ENCODE data around the gene TEKT2. TPM values are rescaled to one million over a fixed set of nuclear protein-coding genes. Genes with fewer than 3 reads are reported as not detected.
A peak's percentile ranks its signal among the peaks of the same experiment; 100 is the strongest.

TEKT2 gene, protein sequence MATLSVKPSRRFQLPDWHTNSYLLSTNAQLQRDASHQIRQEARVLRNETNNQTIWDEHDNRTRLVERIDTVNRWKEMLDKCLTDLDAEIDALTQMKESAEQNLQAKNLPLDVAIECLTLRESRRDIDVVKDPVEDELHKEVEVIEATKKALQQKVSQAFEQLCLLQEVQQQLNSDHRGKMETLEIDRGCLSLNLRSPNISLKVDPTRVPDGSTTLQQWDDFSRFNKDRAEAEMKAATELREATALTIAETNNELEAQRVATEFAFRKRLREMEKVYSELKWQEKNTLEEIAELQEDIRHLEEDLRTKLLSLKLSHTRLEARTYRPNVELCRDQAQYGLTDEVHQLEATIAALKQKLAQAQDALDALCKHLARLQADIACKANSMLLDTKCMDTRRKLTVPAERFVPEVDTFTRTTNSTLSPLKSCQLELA
- 1 to 10 TPM; 5.6 to 9.5 TPM for total RNA-seq
- polyA plus RNA-seq (2013, experiment 1 of 2) = 12.0 TPM
- 11.0 TPM for polyA plus RNA-seq (2013, experiment 2 of 2)
- long read RNA-seq, experiment 1, partial matches to known transcripts = 0 of 1 reads
- long read RNA-seq, experiment 1, other reads (novel, unspliced or antisense) = 0 of 1 reads
- long read RNA-seq, experiment 2, partial matches to known transcripts = 1 of 5 reads
- long read RNA-seq, experiment 2, other reads (novel, unspliced or antisense) = 3 of 5 reads
- long read RNA-seq, experiment 3, partial matches to known transcripts = 0 of 3 reads
- long read RNA-seq, experiment 3, other reads (novel, unspliced or antisense) = 2 of 3 reads
- long read RNA-seq, experiment 4, partial matches to known transcripts = 1 of 3 reads
- long read RNA-seq, experiment 4, other reads (novel, unspliced or antisense) = 0 of 3 reads

DNA sequence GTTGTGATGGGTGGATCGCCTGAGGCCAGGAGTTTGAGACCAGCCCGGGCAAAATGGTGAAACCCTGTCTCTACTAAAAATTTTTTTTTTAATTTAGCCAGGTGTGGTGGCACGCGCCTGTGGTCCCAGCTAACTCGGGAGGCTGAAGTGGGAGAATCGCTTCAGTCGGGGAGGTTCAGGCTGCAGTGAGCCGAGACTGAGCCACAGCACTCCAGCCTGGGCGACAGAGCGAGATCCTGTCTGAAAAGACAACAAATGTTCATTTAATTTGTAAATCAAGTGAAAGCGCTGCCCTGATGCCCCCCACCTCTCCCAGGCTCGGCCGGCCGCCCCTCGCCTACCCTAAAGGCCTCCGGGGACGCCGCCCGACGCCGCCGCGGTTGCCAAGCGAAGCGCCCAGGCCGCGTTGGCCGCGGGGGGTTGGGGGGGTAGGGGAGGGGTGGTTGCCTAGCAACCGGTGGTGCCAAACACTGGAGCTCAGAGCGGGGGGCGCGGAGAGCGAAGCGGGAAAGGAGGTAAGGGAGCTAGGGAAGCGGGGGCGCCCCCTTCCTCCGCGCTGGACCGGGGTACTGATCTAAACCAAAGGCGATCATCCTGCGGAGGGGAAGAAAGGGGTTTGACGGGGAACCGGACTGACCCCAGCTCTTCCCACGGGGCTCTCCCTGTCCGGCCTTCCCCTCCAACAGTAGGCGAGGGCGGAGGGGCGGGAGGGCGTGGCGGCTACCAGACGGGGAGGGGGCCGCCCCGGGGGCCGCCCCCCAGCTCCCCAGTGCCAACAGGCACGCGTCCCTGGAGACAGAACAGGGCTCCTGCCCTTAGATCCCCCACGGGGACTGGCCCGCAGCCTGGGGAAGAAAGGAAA lies at the start of gene TEKT2:
TEKT2 (plus strand) TSS at position 460 of the 862 bp plus-strand sequence. CDS start 828 bp downstream, outside the sequence.
- H3K27ac ChIP-seq (ENCODE audit: low read depth, low read length) = peak within 1 kb of the TSS; percentile 76
- no peaks in the 10 kb centered on the region for H3K4me1 ChIP-seq (ENCODE audit: control insufficient read depth, insufficient read depth, low read length)
- Mint-ChIP-seq H3K27ac (no peak within 1 kb of the TSS), H3K4me1 (no peaks in the 10 kb centered on the region), H3K4me3 (peak within 1 kb of the TSS; percentile 61), H3K9me3 (no peaks in the 10 kb centered on the region), H3K27me3 (ENCODE audit: insufficient read depth) (peaks cover 16% of the 10 kb centered on the region), H3K36me3 (ENCODE audit: low read depth) (no peaks in the 10 kb centered on the region)
- H3K4me3 ChIP-seq (ENCODE audit: low read length) = peak within 1 kb of the TSS; percentile 76
- 17 to 37% methylated on average over 12 to 59 of the region's 59 CpGs for WGBS, 2 experiments (ENCODE audit: insufficient coverage in 1 of 2, insufficient read length in 1 of 2)
- peak; percentile 92 for DNase-seq
- no peaks in the 10 kb centered on the region for H3K36me3 ChIP-seq (ENCODE audit: control insufficient read depth, insufficient read depth, low read length)
- H3K9me3 ChIP-seq (ENCODE audit: control insufficient read depth, low read length) = no peaks in the 10 kb centered on the region
- H3K27me3 ChIP-seq (ENCODE audit: control insufficient read depth, insufficient read depth, low read length, poor library complexity, severe bottlenecking) = no peaks in the 10 kb centered on the region
- H3K9ac ChIP-seq (ENCODE audit: extremely low read depth, low read length, poor library complexity, severe bottlenecking) = peak within 1 kb of the TSS; percentile 86
- TF ChIP-seq, protein P1, sequence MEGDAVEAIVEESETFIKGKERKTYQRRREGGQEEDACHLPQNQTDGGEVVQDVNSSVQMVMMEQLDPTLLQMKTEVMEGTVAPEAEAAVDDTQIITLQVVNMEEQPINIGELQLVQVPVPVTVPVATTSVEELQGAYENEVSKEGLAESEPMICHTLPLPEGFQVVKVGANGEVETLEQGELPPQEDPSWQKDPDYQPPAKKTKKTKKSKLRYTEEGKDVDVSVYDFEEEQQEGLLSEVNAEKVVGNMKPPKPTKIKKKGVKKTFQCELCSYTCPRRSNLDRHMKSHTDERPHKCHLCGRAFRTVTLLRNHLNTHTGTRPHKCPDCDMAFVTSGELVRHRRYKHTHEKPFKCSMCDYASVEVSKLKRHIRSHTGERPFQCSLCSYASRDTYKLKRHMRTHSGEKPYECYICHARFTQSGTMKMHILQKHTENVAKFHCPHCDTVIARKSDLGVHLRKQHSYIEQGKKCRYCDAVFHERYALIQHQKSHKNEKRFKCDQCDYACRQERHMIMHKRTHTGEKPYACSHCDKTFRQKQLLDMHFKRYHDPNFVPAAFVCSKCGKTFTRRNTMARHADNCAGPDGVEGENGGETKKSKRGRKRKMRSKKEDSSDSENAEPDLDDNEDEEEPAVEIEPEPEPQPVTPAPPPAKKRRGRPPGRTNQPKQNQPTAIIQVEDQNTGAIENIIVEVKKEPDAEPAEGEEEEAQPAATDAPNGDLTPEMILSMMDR (conservative IDR thresholded peaks at IDR 0.05) = no peak

DNA sequence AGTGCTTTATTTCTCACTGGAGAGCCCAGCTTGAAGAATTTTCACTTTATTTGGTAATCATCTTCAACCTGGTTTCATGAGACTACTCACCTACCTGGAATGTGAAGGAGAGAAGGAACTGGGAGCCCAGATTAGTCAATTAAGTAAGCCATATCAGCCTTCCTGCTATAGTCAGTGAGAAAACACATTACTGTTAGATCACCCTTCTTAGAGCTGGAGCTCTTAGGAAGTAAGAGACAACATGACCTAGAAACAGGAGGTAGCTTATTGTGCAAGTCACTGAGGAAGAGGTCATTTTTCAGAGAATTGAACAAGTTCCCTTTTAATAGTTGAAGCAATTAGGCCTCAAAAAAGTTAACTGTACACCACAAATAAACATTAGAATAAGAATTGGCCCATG lies 49.2 kb upstream of the TEKT2 start:
- Mint-ChIP-seq H3K9me3 (no peaks in the 10 kb centered on the region), H3K4me1 (no peaks in the 10 kb centered on the region), H3K27ac (no peak overlapping the region), H3K27me3 (ENCODE audit: insufficient read depth) (no peaks in the 10 kb centered on the region), H3K4me3 (no peak overlapping the region), H3K36me3 (ENCODE audit: low read depth) (peaks cover 44% of the 10 kb centered on the region)
- H3K9ac ChIP-seq (ENCODE audit: extremely low read depth, low read length, poor library complexity, severe bottlenecking) = no peak overlapping the region
- peaks cover 45% of the 10 kb centered on the region for H3K36me3 ChIP-seq (ENCODE audit: control insufficient read depth, insufficient read depth, low read length)
- no peak overlapping the region for H3K4me3 ChIP-seq (ENCODE audit: low read length)
- H3K27ac ChIP-seq (ENCODE audit: low read depth, low read length) = no peak overlapping the region
- no peaks in the 10 kb centered on the region for H3K9me3 ChIP-seq (ENCODE audit: control insufficient read depth, low read length)
- no peak for DNase-seq
- no peaks in the 10 kb centered on the region for H3K27me3 ChIP-seq (ENCODE audit: control insufficient read depth, insufficient read depth, low read length, poor library complexity, severe bottlenecking)
- no peaks in the 10 kb centered on the region for H3K4me1 ChIP-seq (ENCODE audit: control insufficient read depth, insufficient read depth, low read length)
- TF ChIP-seq, protein P1 (conservative IDR thresholded peaks at IDR 0.05) = no peak

DNA sequence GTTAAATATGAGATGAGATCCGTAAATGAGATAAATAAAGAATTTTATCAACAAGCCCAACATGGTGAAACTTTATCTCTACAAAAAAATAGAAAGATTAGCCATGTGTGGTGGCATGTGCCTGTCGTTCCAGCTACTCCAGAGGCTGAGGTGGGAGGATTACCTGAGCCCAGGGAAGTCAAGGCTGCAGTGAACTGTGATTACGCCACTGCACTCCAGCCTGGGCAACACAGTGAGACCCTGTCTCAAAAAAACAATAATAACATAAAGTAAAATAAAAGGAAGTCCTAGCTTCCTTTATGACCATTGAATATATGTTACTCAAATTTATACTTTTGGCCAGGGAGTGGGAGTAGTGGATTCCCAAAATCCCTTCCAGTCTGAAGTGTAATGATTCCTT lies 48.7 kb upstream of the TEKT2 start:
- DNase-seq = no peak
- Mint-ChIP-seq H3K36me3 (ENCODE audit: low read depth) (peaks cover 48% of the 10 kb centered on the region), H3K4me1 (no peaks in the 10 kb centered on the region), H3K27me3 (ENCODE audit: insufficient read depth) (no peaks in the 10 kb centered on the region), H3K9me3 (no peaks in the 10 kb centered on the region), H3K4me3 (no peak overlapping the region), H3K27ac (no peak overlapping the region)
- H3K9ac ChIP-seq (ENCODE audit: extremely low read depth, low read length, poor library complexity, severe bottlenecking) = no peak overlapping the region
- peaks cover 48% of the 10 kb centered on the region for H3K36me3 ChIP-seq (ENCODE audit: control insufficient read depth, insufficient read depth, low read length)
- no peaks in the 10 kb centered on the region for H3K4me1 ChIP-seq (ENCODE audit: control insufficient read depth, insufficient read depth, low read length)
- no peaks in the 10 kb centered on the region for H3K27me3 ChIP-seq (ENCODE audit: control insufficient read depth, insufficient read depth, low read length, poor library complexity, severe bottlenecking)
- WGBS, 2 experiments (ENCODE audit: insufficient coverage in 1 of 2, insufficient read length in 1 of 2) = 88 to 90% methylated on average over 2 of the region's 3 CpGs
- H3K27ac ChIP-seq (ENCODE audit: low read depth, low read length) = no peak overlapping the region
- TF ChIP-seq, protein P1 (conservative IDR thresholded peaks at IDR 0.05) = no peak
- no peaks in the 10 kb centered on the region for H3K9me3 ChIP-seq (ENCODE audit: control insufficient read depth, low read length)
- H3K4me3 ChIP-seq (ENCODE audit: low read length) = no peak overlapping the region

Data from endodermal cell (in vitro differentiated cells).